Panc1 (cell line): ENCODE results near the gene NPHP1. TPM values are rescaled to one million over a fixed set of nuclear protein-coding genes. Genes with fewer than 3 reads are reported as not detected.

Experiments used
- ATAC-seq: fragments of 200-7000 bp; cut with Tn5 transposase; 2 replicates; pipeline ENCODE4 v1.9.1; 2020; ENCODE audit warnings: mild to moderate bottlenecking, moderate library complexity
- BruUV-seq: library from RNA; stranded (reverse); fragments of 400-500 nt; replicated peaks from 2 replicates; lab custom pipeline; 2021; lab: Mats Ljungman, UMichigan
- CTCF ChIA-PET: fragments of 300-600 bp; sonication (Branson Sonifier 250); formaldehyde crosslinking; loops from one replicate; lab custom pipeline; 2022; ENCODE audit warnings: antibody characterized with exemption; lab: Charles Lee
- POLR2A ChIA-PET: fragments of 300-600 bp; sonication (Branson Sonifier 250); formaldehyde crosslinking; loops from one replicate; lab custom pipeline; 2022; ENCODE audit warnings: antibody characterized with exemption; lab: Charles Lee
- DNase-seq: peaks from one replicate; pipeline ENCODE4 v3.0.0-alpha.2; 2010; ENCODE audit warnings: low read depth, low spot score
- H3K27ac ChIP-seq: 2 replicates; pipeline ENCODE4 v1.5.1; 2011; ENCODE audit warnings: mild to moderate bottlenecking, low read length, inconsistent platforms
- H3K27me3 ChIP-seq: fragments of 200-500 bp; sonication (Bioruptor generic); 2 replicates; pipeline ENCODE4 v1.6.0; 2014; ENCODE audit warnings: low read length, inconsistent platforms; ENCODE audit not compliant: control insufficient read depth, insufficient read depth
- H3K36me3 ChIP-seq: fragments of 200-500 bp; sonication (Bioruptor generic); 2 replicates; pipeline ENCODE4 v1.5.1; 2014; ENCODE audit warnings: inconsistent platforms, mild to moderate bottlenecking, low read length, moderate library complexity; ENCODE audit not compliant: control insufficient read depth, insufficient read depth
- H3K4me1 ChIP-seq: 2 replicates; pipeline ENCODE4 v1.5.1; 2011; ENCODE audit warnings: inconsistent platforms, mild to moderate bottlenecking, low read length, moderate library complexity; ENCODE audit not compliant: control insufficient read depth, insufficient read depth
- H3K4me3 ChIP-seq, 2 experiments: 2 replicates each; pipeline ENCODE4 v1.5.1; 2011 to 2012; ENCODE audit warnings: low read depth in 2 of 2, low read length in 2 of 2, mild to moderate bottlenecking in 2 of 2, inconsistent platforms in 1 of 2, moderate library complexity in 1 of 2
- H3K9me3 ChIP-seq: fragments of 200-500 bp; sonication (Bioruptor generic); 2 replicates; pipeline ENCODE4 v1.5.1; 2014; ENCODE audit warnings: low read depth, mild to moderate bottlenecking, inconsistent platforms, low read length, moderate library complexity; ENCODE audit not compliant: control insufficient read depth, insufficient read depth
- CTCF ChIP-seq: fragments of 450-650 bp; IDR thresholded peaks from 2 replicates; pipeline ENCODE4 v1.5.1; 2017; ENCODE audit warnings: mild to moderate bottlenecking
- POLR2AphosphoS5 ChIP-seq: IDR thresholded peaks from 2 replicates; pipeline ENCODE4 v1.6.1; 2012; ENCODE audit warnings: mild to moderate bottlenecking, low read depth, low read length, moderate library complexity
- REST ChIP-seq, 2 experiments: IDR thresholded peaks; 2 replicates each; pipeline ENCODE4 v1.6.1; 2011 to 2012; ENCODE audit warnings: low read depth in 2 of 2, control low read depth in 1 of 2, low read length in 1 of 2, mild to moderate bottlenecking in 1 of 2, moderate library complexity in 1 of 2; ENCODE audit not compliant: insufficient read depth in 1 of 2
- SIN3A ChIP-seq: IDR thresholded peaks from 2 replicates; pipeline ENCODE4 v1.6.1; 2012; ENCODE audit warnings: low read depth, mild to moderate bottlenecking, low read length, moderate library complexity, borderline replicate concordance; ENCODE audit not compliant: insufficient read depth
- TCF7L2 ChIP-seq: IDR thresholded peaks from 2 replicates; pipeline ENCODE4 v1.6.1; 2011; ENCODE audit warnings: mild to moderate bottlenecking, low read depth, low read length, inconsistent platforms
- in situ Hi-C: cut with HindIII; loops from 2 replicates; pipeline ENCODE4 v1.10.0; 2016; ENCODE audit warnings: low sequenced_read_pairs, low pct_unique_long_range_greater_than_20kb
- intact Hi-C: fragments of 100-400 bp; cut with micrococcal nuclease; formaldehyde crosslinking; loops from one replicate; pipeline ENCODE4 v1.10.0; 2022; ENCODE audit not compliant: unreplicated experiment
- total RNA-seq: library from RNA; stranded (reverse); gene quantifications from one replicate; pipeline ENCODE4 v1.2.1, GENCODE V29; 2021; ENCODE audit not compliant: unreplicated experiment

The NPHP1 gene
- total RNA-seq, 1 experiment from 2014 or later: 7.2 TPM

- BruUV-seq: no TSS peak
- ATAC-seq: no peak
- Histone ChIP-seq H3K36me3 (no peaks in the 10 kb centered on the region; the same call in 1 of the 2 replicates), H3K9me3 (no peaks in the 10 kb centered on the region), H3K27ac (peak overlapping the region; percentile 94), H3K4me3 (no peak overlapping the region), H3K27me3 (no peaks in the 10 kb centered on the region), H3K4me1 (peaks cover 64% of the 10 kb centered on the region)
- CTCF ChIA-PET: no interaction called here
- POLR2A ChIA-PET: no interaction called here
- intact Hi-C loops (no loop called here), in situ Hi-C loops (no loop called here)
- no peak for DNase-seq
- TF ChIP-seq TCF7L2 (no peak), REST (IDR thresholded peaks at IDR 0.05; ENCODE audit: insufficient read depth in 1 of 2, low read depth in 2 of 2, low read length in 1 of 2) (no peak), POLR2AphosphoS5 (no peak), SIN3A (no peak), CTCF (no peak)
Measured at GRCh38 chr2:110099038-110099425, 105.8 kb downstream of the NPHP1 start.

GRCh38 chr2:110097506-110098220, 107.2 kb downstream of the NPHP1 start:
- in situ Hi-C loops (no loop called here), intact Hi-C loops (no loop called here)
- ATAC-seq (no peak), DNase-seq (no peak)
- CTCF ChIA-PET: no interaction called here
- POLR2A ChIA-PET: no interaction called here
- no peaks in the 10 kb centered on the region for H3K27me3 ChIP-seq
- H3K27ac ChIP-seq: peak overlapping the region; percentile 74
- no TSS peak for BruUV-seq
- H3K9me3 ChIP-seq: no peaks in the 10 kb centered on the region
- H3K4me3 ChIP-seq: no peak overlapping the region
- peaks cover 50% of the 10 kb centered on the region for H3K4me1 ChIP-seq
- TF ChIP-seq CTCF (no peak), SIN3A (no peak), REST (IDR thresholded peaks at IDR 0.05; ENCODE audit: insufficient read depth in 1 of 2, low read depth in 2 of 2, low read length in 1 of 2) (no peak), POLR2AphosphoS5 (no peak), TCF7L2 (no peak)
- H3K36me3 ChIP-seq: no peaks in the 10 kb centered on the region; the same call in 1 of the 2 replicates
